GM21825 (cell line): ENCODE measurements around the gene HCFC1.

Source experiments
- ATAC-seq: cut with Tn5 transposase; IDR thresholded peaks from one replicate; pipeline ENCODE4 v1.9.1; 2021; ENCODE audit warnings: mild to moderate bottlenecking, moderate library complexity; ENCODE audit not compliant: unreplicated experiment

HCFC1 gene

GRCh38 chrX:153926858-153927671 lies 44.6 kb downstream of the HCFC1 start:
- ATAC-seq: peak; percentile 37

- no peak for ATAC-seq
Measured at GRCh38 chrX:153926552-153926857, 45.1 kb downstream of the HCFC1 start.

- ATAC-seq: no peak
Measured at GRCh38 chrX:153925739-153926551, 45.7 kb downstream of the HCFC1 start, which contains the start of gene ARHGAP4. ARHGAP4 (minus strand) TSS chrX:153926264; CDS start chrX:153926202, 62 bp downstream.

- ATAC-seq: no peak
Measured at GRCh38 chrX:153925387-153925738, 46.3 kb downstream of the HCFC1 start.

- no peak for ATAC-seq
Measured at GRCh38 chrX:153924149-153924861, 47.3 kb downstream of the HCFC1 start.

- no peak for ATAC-seq
Measured at GRCh38 chrX:153922932-153923857, 48.4 kb downstream of the HCFC1 start.

GRCh38 chrX:153921511-153922446 lies 49.8 kb downstream of the HCFC1 start:
- no peak for ATAC-seq

- ATAC-seq: no peak
Measured at GRCh38 chrX:153921070-153921469, 50.5 kb downstream of the HCFC1 start.

GRCh38 chrX:153920546-153920945 lies 51.1 kb downstream of the HCFC1 start:
- no peak for ATAC-seq

- ATAC-seq: no peak
Measured at GRCh38 chrX:153919281-153919680, 52.3 kb downstream of the HCFC1 start.

- ATAC-seq: no peak
Measured at GRCh38 chrX:153917869-153918268, 53.7 kb downstream of the HCFC1 start.

- ATAC-seq: no peak
Measured at GRCh38 chrX:153913701-153914100, 57.9 kb downstream of the HCFC1 start.

- ATAC-seq: no peak
Measured at GRCh38 chrX:153913211-153913610, 58.4 kb downstream of the HCFC1 start.

- no peak for ATAC-seq
Measured at GRCh38 chrX:153911798-153912197, 59.8 kb downstream of the HCFC1 start.

- no peak for ATAC-seq
Measured at GRCh38 chrX:153910446-153910845, 61.2 kb downstream of the HCFC1 start.

GRCh38 chrX:153909980-153910360 lies 61.6 kb downstream of the HCFC1 start:
- no peak for ATAC-seq

GRCh38 chrX:153909024-153909979 lies 62.3 kb downstream of the HCFC1 start:
- ATAC-seq: no peak

GRCh38 chrX:153908219-153908860 lies 63.3 kb downstream of the HCFC1 start:
- ATAC-seq: no peak
